Measurements from ENCODE around the gene KEL.

Gene KEL

GRCh38 chr7:142938611-142939010 lies 23.6 kb downstream of the KEL start:
- no peak overlapping the region for H3K27ac Mint-ChIP-seq
- peaks cover 1% of the 10 kb centered on the region for H3K4me1 Mint-ChIP-seq
- H3K36me3 Mint-ChIP-seq (ENCODE audit: low read depth): no peaks in the 10 kb centered on the region
- peaks cover 17% of the 10 kb centered on the region for H3K27me3 Mint-ChIP-seq (ENCODE audit: low read depth, poor library complexity)
- H3K9me3 Mint-ChIP-seq: no peaks in the 10 kb centered on the region
- no peak overlapping the region for H3K4me3 Mint-ChIP-seq
- TF ChIP-seq, protein P1, sequence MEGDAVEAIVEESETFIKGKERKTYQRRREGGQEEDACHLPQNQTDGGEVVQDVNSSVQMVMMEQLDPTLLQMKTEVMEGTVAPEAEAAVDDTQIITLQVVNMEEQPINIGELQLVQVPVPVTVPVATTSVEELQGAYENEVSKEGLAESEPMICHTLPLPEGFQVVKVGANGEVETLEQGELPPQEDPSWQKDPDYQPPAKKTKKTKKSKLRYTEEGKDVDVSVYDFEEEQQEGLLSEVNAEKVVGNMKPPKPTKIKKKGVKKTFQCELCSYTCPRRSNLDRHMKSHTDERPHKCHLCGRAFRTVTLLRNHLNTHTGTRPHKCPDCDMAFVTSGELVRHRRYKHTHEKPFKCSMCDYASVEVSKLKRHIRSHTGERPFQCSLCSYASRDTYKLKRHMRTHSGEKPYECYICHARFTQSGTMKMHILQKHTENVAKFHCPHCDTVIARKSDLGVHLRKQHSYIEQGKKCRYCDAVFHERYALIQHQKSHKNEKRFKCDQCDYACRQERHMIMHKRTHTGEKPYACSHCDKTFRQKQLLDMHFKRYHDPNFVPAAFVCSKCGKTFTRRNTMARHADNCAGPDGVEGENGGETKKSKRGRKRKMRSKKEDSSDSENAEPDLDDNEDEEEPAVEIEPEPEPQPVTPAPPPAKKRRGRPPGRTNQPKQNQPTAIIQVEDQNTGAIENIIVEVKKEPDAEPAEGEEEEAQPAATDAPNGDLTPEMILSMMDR (IDR thresholded peaks at IDR 0.05): no peak
- DNase-seq: no peak

- H3K27me3 Mint-ChIP-seq (ENCODE audit: low read depth, poor library complexity): peaks cover 9% of the 10 kb centered on the region
- peaks cover 9% of the 10 kb centered on the region for H3K4me1 Mint-ChIP-seq
- no peak overlapping the region for H3K27ac Mint-ChIP-seq
- H3K36me3 Mint-ChIP-seq (ENCODE audit: low read depth): no peaks in the 10 kb centered on the region
- no peak for DNase-seq
- H3K4me3 Mint-ChIP-seq: no peak overlapping the region
- no peaks in the 10 kb centered on the region for H3K9me3 Mint-ChIP-seq
- TF ChIP-seq, protein P1 (IDR thresholded peaks at IDR 0.05): no peak
Observed at GRCh38 chr7:142935941-142936565, 26.1 kb downstream of the KEL start.

DNA sequence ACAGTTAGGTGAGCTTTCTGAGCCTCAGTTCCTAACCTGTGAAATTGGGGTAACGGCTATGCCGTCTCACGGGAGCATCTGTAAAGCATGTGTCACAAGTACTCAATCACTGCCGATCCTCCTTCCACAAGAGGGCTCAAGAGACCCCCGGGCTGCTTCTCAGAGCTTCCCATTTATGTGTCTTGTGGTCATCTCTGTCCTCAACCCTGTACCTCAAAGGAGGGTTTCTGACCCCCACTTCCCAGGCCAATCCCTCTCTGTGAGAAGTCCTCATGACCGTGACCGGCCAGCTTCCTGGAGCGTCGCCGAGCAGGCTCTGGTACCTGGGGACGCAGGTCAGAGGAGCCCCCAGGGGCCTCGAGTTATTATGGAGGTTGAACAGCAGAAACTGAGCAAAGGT lies 28.1 kb downstream of the KEL start:
- Mint-ChIP-seq H3K36me3 (ENCODE audit: low read depth) (no peaks in the 10 kb centered on the region), H3K27me3 (ENCODE audit: low read depth, poor library complexity) (peaks cover 4% of the 10 kb centered on the region), H3K4me3 (no peak overlapping the region), H3K9me3 (no peaks in the 10 kb centered on the region), H3K27ac (no peak overlapping the region), H3K4me1 (peaks cover 9% of the 10 kb centered on the region)
- TF ChIP-seq, protein P1 (IDR thresholded peaks at IDR 0.05): no peak
- DNase-seq: no peak

GRCh38 chr7:142933624-142934023 lies 28.5 kb downstream of the KEL start, which contains the start of gene TRPV5:
Gene TRPV5 (minus strand): TSS chr7:142933746. CDS start chr7:142933459, 287 bp downstream.
- Mint-ChIP-seq H3K4me3 (no peak within 1 kb of the TSS), H3K9me3 (no peaks in the 10 kb centered on the region), H3K4me1 (peaks cover 9% of the 10 kb centered on the region), H3K27ac (no peak within 1 kb of the TSS), H3K27me3 (ENCODE audit: low read depth, poor library complexity) (peaks cover 6% of the 10 kb centered on the region), H3K36me3 (ENCODE audit: low read depth) (no peaks in the 10 kb centered on the region)
- no peak for DNase-seq
- TF ChIP-seq, protein P1 (IDR thresholded peaks at IDR 0.05): no peak

- DNase-seq: no peak
- peaks cover 8% of the 10 kb centered on the region for H3K27me3 Mint-ChIP-seq (ENCODE audit: low read depth, poor library complexity)
- TF ChIP-seq, protein P1 (IDR thresholded peaks at IDR 0.05): no peak
- no peaks in the 10 kb centered on the region for H3K9me3 Mint-ChIP-seq
- H3K36me3 Mint-ChIP-seq (ENCODE audit: low read depth): no peaks in the 10 kb centered on the region
- peaks cover 9% of the 10 kb centered on the region for H3K4me1 Mint-ChIP-seq
- H3K27ac Mint-ChIP-seq: no peak overlapping the region
- no peak overlapping the region for H3K4me3 Mint-ChIP-seq
Observed at GRCh38 chr7:142933092-142933475, 29.1 kb downstream of the KEL start.

All from nephron progenitor cell (in vitro differentiated cells).